NCI-H510A (cell line): Measurements from ENCODE around the gene IL18BP.
A peak's percentile ranks its signal among the peaks of the same experiment; 100 is the strongest.

Experiments
- DNase-seq: peaks from one replicate; lab custom pipeline; 2025; lab: John Stamatoyannopoulos, UW

IL18BP gene

DNA sequence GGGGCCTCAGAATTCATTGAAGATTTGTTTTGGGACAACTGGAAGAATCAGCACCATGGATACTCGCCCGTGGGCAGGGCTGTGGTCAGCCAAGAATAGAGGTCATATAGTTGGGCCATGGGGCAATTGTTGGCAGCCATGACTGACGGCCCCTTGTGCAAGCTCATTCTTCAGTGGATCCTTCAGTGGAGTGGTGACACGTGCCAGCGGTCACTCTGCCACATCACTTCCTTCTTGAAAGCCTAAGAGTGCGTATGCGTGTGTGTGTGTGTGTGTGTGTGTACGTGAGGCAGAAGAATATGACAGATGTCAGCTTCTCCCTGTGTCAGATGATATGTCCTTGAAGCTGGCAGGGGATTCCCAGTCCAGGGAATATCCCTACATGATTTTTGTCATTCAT is 1.8 kb upstream of the IL18BP start:
- no peak for DNase-seq

DNA sequence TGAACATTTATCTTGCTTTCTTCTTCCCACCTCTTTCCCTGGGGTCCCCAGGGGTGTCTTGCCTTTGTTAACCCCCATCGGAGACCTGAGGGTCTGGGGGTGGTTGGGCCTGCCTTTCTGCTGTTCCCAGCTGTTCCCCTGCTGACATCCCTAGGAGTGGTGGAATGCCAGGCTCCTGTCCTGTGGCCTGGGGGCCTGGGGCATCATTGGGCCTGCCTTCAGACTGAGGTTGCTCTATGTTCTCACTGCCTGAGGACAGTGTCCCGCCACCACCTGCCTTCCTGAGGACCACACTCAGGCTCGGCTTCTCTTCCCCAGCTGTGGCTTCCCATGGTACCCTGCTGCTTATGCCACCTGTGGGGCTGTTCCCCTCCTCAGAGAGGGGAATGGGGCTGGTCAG is 1.1 kb upstream of the IL18BP start:
- DNase-seq, result no peak

DNA sequence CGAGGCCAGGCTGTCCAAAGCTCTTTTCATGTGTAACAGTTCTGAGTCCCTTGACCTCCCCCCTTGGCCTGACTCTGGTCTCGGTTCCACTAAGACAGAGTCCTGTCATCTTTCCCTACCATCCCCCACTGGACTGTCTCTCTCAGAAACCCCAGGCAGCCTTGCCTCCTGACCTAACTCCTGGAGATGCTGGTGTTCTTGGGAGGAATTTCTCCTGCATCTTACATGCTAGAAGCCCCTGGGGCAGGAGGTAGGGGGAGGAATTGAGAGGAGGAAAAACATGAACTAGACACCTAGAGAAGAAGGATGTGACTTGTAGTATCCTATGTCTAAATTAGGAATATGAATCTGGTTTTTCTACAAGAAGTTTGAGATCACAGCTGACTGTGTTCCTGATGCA is 648 bp upstream of the IL18BP start:
- DNase-seq, result no peak

DNA sequence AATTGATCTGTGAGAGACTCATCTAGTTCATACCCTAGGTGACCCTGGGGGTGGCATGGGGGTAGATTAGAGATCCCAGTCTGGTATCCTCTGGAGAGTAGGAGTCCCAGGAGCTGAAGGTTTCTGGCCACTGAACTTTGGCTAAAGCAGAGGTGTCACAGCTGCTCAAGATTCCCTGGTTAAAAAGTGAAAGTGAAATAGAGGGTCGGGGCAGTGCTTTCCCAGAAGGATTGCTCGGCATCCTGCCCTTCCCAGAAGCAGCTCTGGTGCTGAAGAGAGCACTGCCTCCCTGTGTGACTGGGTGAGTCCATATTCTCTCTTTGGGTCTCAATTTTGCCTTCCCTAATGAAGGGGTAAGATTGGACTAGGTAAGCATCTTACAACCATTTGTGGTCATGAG is 653 bp downstream of the IL18BP start:
- no peak for DNase-seq

DNA sequence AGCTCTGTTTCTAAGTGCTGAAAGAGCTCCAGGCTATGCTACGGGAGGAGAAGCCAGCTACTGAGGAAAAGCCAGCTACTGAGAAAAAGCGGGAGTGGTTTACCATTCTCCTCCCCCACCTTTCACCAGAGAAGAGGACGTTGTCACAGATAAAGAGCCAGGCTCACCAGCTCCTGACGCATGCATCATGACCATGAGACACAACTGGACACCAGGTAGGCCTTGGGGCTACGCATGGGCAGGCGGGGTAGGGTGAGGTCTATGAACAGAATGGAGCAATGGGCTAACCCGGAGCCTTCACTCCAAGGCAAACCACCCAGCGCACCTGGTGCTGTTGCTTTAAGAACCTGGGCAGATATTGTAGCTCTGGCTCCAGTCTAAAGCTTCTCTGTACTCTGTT is 1.1 kb downstream of the IL18BP start:
- DNase-seq, result no peak

DNA sequence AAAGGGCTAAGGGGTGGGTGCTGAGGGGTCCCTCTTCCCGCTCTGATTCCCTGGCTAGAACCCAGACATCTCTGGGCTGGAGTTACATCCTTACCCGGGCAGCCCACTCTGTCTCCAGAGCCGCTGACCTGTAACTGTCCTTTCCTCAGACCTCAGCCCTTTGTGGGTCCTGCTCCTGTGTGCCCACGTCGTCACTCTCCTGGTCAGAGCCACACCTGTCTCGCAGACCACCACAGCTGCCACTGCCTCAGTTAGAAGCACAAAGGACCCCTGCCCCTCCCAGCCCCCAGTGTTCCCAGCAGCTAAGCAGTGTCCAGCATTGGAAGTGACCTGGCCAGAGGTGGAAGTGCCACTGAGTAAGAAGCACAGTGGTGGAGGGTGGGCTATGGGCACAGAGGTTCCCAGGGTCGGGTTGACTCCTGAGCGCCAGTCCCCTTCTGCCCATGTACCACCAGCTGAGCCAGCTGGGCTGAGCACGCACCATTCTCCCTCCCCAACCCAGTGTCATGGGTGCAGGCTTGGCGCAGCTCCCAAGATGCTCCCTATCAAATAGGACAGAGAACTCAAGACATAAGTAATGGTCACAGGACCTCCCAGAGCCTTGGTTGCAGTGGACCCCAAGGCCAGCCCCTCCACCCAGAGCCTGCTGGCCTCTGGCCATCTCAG is 1.6 kb downstream of the IL18BP start:
- no peak for DNase-seq

DNA sequence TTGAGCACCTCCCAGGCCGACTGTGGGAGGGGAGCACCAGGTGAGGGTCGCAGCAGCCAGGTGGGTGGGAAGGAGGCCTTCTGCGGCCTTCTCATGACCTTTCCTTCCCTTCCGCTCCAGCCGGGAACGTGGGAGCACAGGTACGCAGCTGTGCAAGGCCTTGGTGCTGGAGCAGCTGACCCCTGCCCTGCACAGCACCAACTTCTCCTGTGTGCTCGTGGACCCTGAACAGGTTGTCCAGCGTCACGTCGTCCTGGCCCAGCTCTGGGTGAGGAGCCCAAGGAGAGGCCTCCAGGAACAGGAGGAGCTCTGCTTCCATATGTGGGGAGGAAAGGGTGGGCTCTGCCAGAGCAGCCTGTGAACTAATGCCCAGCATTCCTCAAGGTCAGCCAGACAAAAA is 2.6 kb downstream of the IL18BP start:
- DNase-seq, result no peak

DNA sequence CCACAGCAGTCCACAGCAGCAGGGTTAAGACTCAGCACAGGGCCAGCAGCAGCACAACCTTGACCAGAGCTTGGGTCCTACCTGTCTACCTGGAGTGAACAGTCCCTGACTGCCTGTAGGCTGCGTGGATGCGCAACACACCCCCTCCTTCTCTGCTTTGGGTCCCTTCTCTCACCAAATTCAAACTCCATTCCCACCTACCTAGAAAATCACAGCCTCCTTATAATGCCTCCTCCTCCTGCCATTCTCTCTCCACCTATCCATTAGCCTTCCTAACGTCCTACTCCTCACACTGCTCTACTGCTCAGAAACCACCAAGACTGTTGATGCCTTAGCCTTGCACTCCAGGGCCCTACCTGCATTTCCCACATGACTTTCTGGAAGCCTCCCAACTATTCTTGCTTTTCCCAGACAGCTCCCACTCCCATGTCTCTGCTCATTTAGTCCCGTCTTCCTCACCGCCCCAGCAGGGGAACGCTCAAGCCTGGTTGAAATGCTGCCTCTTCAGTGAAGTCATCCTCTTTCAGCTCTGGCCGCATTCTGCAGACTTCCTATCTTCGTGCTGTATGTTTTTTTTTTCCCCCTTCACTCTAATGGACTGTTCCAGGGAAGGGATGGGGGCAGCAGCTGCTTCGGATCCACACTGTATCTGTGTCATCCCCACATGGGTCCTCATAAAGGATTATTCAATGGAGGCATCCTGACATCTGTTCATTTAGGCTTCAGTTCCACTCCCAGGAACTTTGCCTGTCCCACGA is 3.3 kb downstream of the IL18BP start:
- no peak for DNase-seq

DNA sequence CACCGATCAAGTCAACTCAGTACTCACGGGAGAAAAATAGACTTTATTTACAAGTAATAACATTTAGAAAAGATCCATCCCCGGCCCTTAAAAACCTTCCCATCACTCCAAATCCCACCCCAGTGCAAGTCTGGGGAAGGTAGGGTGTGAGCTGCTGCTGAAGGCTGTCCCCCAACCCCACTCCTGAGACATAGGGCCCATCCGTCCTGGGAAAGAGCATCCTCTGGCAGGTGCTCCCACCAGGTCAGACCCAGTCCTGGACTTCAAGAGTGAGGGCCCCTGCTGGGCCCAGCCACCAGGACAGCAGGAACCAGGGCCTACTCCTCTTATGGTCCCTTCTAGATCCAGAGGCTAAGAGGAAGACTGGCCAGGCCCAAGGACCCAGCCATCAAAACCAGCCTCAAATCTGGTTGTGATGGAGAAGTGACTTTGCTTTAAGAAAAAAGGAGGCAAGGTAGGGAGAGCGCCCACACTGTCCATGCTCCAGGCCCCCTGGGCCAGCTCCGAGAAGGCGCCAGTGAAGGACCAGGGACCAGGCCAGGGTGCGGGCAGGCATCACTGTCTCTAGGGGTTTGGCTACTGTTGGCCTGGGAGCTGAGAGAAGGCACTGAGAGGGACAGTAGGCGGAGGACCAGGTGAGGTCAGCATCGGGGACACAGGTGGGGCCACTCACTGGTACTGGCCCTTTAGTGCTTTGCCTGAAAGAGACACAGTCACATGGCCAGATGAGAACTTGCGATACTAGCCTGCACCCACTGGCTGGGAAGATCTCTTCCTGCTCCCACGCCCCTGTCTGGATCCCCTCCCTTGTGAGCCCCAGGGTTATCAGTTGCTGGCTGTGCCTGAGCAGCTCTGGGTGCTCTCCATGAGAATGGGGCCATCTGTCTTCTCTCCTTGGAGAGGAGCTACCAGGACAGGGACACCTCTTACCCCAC is 4.4 kb downstream of the IL18BP start:
- no peak for DNase-seq

DNA sequence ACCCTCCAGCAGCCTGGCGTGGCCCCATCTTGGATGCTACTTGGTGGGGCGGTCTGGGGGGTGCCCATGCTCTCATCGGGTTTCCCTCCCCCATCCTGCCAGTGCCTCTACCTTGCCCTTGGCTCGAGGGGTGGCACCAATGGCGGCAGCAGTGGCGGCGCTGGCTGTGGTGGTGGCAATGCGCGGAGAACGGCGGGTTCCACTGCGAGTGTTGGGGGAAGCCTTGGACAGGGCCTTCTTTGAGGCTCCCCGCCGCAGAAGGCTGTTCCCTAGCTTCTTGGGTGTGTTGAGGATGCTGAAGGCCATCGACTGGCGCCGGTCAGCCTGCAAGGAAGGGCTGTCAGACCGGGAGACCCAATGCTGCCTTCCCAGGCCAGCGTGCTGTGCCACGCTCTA is 5.1 kb downstream of the IL18BP start:
- no peak for DNase-seq

DNA sequence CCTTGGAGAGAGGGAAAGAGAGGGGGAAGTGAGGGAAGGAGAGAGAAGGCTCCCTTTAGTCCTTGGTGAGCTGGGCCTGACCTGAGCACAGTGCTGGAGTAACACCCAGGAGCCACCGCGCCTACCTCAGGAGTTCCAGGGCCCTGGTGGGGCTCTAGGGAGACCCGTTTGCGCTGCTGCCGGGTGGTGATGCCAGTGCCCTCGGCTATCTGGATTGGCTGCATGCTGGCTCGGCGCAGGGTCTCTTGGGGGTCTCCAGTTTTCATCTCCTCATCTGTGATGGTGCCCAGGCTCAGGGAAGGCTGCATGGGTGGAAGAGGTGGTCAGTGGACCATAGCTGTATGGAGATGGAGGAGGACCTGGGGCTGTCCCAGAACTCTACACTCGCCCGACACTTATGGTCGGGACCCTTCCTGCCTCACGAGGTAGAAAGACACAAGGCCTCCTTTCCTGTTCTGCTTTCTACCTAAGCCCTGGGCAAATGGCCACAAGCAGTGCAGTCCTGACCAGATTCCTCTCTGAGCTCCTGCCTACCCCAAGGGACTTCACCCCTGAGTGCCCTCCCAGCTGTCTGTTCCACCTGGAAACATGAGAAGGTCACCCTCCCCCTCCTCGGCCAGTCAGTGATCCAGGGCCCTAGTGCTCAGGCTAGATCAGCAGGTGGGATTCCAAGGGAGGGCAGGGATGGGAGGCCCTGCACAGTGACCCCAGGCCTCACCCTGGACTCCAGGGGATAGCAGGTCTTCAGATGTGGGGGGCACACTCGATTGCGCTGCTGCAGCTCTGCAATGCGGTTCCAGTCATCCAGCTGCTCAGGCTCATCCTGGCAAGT is 6.0 kb downstream of the IL18BP start:
- peak; percentile 45 for DNase-seq

DNA sequence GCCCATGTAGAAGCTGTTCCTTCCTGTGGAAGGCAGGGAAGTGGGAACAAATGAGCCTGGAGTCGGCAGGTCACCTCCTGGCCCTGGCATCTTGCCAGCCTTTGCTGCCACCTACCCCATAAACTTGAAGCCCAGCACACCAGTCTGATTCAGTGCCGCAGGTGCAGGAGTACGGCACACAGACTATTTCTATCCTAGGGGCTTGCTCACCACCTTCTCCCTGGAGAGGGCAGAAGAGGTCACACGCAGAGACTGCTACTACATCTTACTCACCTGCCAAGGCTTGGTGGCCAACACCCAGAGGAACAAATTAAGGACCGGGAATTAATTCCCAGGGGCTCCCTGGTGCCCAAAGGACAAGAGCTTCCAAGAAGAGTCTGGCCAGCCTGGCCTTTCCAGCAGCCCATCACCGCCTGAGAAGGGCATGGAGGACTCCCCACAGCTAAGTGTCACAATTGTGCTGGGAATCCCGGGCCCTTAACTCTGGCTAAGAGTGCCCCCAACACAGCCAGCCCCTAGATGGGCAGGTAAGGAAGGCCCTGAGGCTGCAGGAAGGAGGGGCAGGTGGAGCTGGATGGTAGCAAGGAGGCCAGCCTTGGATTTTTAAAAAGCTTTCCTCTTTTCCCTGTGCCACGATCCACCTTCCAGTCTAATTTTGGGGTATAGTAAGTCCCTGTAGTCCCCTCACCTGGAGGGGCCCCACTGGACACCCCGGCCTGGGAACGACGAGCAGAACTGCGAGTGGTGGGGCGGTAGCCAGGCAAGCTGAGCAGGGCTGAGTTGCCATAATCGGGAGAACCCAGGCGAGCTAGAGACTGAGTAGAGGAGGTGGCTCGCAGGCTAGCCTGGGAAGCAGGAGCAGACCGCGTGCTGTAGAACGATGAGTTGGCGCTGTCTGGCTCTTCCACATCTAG is 6.9 kb downstream of the IL18BP start:
- DNase-seq, result peak; percentile 61

DNA sequence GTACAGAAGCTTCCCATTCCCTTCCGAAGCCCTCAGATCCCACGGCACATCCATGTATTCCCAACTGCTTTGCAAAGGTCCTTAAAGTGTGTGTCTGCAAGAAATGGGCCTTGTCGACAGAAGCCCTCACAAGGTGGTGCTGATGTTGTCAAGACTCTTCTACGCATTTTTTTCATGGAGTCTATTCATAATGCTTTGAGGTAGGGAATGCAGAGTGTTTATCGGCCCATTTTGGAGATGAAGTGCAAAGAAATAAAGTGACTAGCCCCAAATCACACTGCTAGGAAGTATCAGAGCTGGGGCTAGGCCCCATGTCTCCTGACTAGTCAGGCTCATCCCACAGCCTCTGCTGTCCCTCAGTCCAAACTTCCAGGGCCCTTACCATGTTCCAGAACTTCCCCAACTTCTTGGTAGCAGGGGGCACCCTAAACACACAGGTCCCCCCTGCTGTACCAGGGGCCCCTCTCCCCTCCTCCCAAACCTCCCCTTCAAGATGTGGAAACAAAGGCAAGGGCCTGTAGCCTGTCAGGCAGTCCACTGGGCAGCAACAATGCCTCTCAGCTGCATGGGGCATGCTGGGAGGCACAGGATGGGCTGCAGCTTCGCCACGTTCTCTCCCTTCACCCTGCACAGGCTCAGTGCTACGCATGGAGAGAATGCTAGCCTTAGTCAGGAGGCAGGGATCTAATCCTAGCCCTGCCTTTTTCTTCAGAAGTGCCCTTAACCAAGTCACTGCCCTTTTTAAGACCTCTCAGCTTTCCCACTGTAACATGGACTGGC is 7.8 kb downstream of the IL18BP start:
- DNase-seq, result no peak

DNA sequence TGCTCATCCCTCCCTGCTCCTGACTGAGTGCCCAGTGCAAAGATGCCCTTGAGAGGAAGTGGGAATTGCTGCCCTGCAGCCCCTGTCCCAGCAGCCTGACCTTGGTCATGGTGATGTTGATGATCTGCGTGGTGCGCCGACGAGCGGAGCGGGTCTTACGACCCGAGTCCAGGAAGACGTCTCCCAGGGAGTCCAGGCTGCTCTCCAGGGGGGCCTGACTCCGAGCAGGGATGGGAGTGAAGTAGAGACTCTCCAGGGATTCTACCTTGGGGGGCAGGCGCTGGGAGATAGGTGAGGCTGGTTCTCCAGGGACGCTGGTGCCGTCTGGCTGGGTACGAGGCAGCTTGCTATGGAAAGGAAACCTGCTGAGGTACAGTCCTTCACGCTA is 8.4 kb downstream of the IL18BP start:
- DNase-seq, result no peak

DNA sequence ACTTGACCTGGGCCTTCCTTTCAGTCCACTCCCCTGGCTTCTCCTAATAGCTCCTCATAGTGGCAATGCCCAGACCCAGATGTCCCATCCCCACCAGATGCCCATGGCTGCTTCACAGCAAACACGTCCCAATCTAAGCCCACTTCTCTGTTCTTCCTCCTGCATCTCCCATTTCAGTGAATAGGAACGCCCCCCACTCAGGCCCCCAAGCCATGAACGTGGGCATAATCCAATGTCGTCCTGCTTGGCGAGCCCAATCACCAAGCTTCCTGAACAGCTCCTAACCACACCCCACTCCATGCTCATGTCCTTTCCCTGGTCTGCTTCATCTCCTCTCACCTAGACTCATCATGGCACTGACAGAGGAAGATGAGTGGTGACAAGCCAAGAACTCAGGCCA is 8.9 kb downstream of the IL18BP start:
- no peak for DNase-seq

DNA sequence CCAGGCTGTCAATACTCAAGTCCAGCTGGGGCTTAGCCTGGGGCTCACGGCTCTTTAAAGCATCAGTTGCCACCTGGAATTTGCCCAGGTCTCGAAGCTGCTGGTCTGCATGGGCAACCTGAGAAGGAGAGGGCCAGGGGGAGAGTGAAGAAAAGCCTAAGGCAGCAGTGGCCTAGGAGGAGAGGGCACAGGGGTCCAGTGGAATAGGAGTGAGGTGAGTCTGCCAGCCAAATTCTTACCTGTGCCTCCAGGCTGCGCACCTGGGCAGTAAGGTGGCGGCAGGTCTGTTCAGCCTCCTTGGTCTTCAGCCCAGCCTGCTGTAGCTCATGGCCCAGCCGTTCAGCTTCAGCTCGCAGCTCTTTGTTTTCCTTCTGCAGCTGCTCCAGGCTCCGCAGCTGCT is 10.0 kb downstream of the IL18BP start:
- no peak for DNase-seq

DNA sequence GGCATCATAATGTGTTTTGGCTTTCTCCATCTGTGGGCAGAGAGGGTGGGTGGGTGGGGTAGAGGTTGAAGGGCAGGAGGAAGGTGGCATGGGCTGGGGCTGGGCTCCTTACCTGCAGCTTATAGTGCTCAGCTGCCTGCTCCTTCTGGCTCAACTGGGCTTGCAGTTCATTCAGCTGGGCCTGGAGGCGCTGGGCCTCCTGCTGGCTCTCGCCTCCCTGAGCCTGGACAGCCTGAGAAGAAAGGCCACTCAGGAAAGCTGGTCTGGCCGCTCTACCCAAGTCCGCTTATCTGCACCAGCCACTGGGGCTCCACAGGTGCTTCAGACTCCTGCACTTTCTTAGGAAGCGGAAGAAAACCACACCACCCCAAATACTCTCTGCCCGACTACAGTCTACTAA is 10.4 kb downstream of the IL18BP start:
- no peak for DNase-seq

DNA sequence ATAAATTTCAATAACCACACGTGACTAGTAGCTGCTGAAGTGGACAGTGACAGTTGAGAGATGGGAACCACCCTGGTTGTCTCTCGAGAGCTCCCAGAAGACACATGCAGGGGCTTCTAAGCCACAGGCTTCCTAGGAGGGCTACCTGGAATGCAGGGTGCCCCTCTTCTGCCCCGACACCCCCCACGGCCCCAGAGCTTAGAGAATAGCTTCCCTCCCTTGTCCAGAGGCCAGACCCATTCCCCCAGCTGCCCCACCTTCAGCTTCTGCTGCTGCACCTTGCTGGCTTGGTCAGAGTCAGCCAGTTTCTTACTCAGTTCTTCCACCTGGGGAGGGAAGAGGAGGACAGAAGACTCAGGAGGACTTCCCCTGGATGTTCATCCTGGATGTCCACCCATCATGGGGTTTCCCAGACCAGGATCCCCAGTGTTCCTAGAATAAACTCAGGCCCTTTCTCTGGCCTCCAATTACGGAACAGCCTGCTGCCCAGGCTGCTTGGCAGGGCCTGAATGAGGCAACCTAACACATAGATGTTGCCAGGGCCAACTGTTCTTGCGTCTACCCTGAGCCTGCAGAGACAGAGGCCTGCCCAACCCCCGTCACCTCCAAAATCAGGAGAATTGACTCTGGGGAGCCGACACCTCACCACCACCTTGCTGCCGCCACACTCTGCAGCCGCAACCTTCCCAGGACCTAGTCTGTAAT is 12.0 kb downstream of the IL18BP start:
- DNase-seq, result no peak

DNA sequence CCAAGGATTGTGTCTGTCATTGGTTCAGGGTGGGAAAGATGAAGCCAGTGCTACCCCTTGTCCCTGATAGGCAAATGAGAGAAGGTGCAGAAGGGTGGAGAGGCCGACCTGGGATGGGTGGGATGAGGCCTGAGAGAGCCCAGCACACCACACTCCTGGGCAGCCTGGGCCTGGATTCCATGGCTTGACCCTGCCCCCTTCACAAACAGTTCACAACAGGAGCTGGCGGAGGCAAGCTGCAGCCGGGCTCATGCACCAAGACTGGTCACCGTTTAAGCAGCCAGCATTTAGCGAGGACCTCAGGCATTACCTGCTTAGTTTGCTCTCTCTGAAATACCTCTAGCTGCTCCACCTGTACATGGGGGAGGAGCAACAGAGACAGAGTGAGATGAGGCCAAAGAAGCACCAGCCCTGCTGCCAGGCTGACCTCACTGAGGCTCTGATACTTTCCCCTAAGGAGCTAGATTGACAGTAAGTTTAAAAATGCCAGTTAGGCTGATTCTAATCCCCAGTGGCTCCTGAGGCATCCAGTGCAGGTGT is 13.5 kb downstream of the IL18BP start:
- DNase-seq, result no peak
